ENCODE results near the gene CRX. TPM values are rescaled to one million over a fixed set of nuclear protein-coding genes. Genes with fewer than 3 reads are reported as not detected.
"Not testable (repeated sequence)": the region's sequence is repeated elsewhere in the genome, so short reads cannot be mapped to it uniquely, and the experiment has no call there.

The CRX gene
- total RNA-seq, 2 donors from 2014 or later, result 0.16 TPM; not detected in 1

GRCh38 chr19:47859838-47860237, 38.1 kb downstream of the CRX start:
- H3K36me3 Mint-ChIP-seq (ENCODE audit: low read depth); H3K4me3 Mint-ChIP-seq; H3K9me3 Mint-ChIP-seq; H3K4me1 Mint-ChIP-seq; H3K27ac Mint-ChIP-seq; ATAC-seq (replicated peaks): not testable (repeated sequence)
- peaks cover 12% of the 10 kb centered on the region for H3K27me3 Mint-ChIP-seq

- ATAC-seq (replicated peaks), result peak; percentile 16
- no peaks in the 10 kb centered on the region for H3K4me1 Mint-ChIP-seq
- H3K9me3 Mint-ChIP-seq, result no peaks in the 10 kb centered on the region
- H3K27me3 Mint-ChIP-seq, result peaks cover 15% of the 10 kb centered on the region
- H3K36me3 Mint-ChIP-seq (ENCODE audit: low read depth), result no peaks in the 10 kb centered on the region
- no peak overlapping the region for H3K4me3 Mint-ChIP-seq
- no peak overlapping the region for H3K27ac Mint-ChIP-seq
Observed at GRCh38 chr19:47860602-47861297, 39.0 kb downstream of the CRX start.

- Mint-ChIP-seq H3K9me3 (no peaks in the 10 kb centered on the region), H3K27me3 (peaks cover 12% of the 10 kb centered on the region), H3K4me3 (no peak overlapping the region), H3K36me3 (ENCODE audit: low read depth) (no peaks in the 10 kb centered on the region), H3K27ac (no peak overlapping the region), H3K4me1 (no peaks in the 10 kb centered on the region)
- ATAC-seq (replicated peaks), result no peak
Observed at GRCh38 chr19:47861630-47862029, 39.9 kb downstream of the CRX start.

- Mint-ChIP-seq H3K9me3 (no peaks in the 10 kb centered on the region), H3K36me3 (ENCODE audit: low read depth) (no peaks in the 10 kb centered on the region), H3K27me3 (peaks cover 12% of the 10 kb centered on the region), H3K27ac (no peak overlapping the region), H3K4me3 (no peak overlapping the region), H3K4me1 (no peaks in the 10 kb centered on the region)
- peak; percentile 98 for ATAC-seq (replicated peaks)
Observed at GRCh38 chr19:47863514-47863936, 41.8 kb downstream of the CRX start.

- no peak overlapping the region for H3K4me3 Mint-ChIP-seq
Observed at GRCh38 chr19:47865166-47865565, 43.4 kb downstream of the CRX start.

GRCh38 chr19:47878906-47879305, 57.2 kb downstream of the CRX start:
- H3K36me3 Mint-ChIP-seq (ENCODE audit: low read depth), result no peaks in the 10 kb centered on the region

More at GRCh38 chr19:47865166-47865565, 43.4 kb downstream of the CRX start:
- ATAC-seq (replicated peaks), result no peak
- Mint-ChIP-seq H3K36me3 (ENCODE audit: low read depth) (no peaks in the 10 kb centered on the region), H3K27me3 (peaks cover 12% of the 10 kb centered on the region), H3K9me3 (no peaks in the 10 kb centered on the region), H3K27ac (no peak overlapping the region), H3K4me1 (peaks cover 4% of the 10 kb centered on the region)

GRCh38 chr19:47879385-47879784, 57.6 kb downstream of the CRX start:
- H3K4me1 Mint-ChIP-seq; H3K27ac Mint-ChIP-seq; H3K4me3 Mint-ChIP-seq; ATAC-seq (replicated peaks); H3K36me3 Mint-ChIP-seq (ENCODE audit: low read depth); H3K9me3 Mint-ChIP-seq: not testable (repeated sequence)
- H3K27me3 Mint-ChIP-seq, result peaks cover 20% of the 10 kb centered on the region

More at GRCh38 chr19:47878906-47879305, 57.2 kb downstream of the CRX start:
- no peak overlapping the region for H3K4me3 Mint-ChIP-seq
- peaks cover 3% of the 10 kb centered on the region for H3K9me3 Mint-ChIP-seq
- H3K27ac Mint-ChIP-seq, result no peak overlapping the region
- ATAC-seq (replicated peaks), result no peak
- no peaks in the 10 kb centered on the region for H3K4me1 Mint-ChIP-seq
- peaks cover 20% of the 10 kb centered on the region for H3K27me3 Mint-ChIP-seq

GRCh38 chr19:47881757-47882156, 60.0 kb downstream of the CRX start:
- peaks cover 3% of the 10 kb centered on the region for H3K9me3 Mint-ChIP-seq
- no peak overlapping the region for H3K27ac Mint-ChIP-seq

GRCh38 chr19:47882890-47883289, 61.2 kb downstream of the CRX start:
- peaks cover 3% of the 10 kb centered on the region for H3K9me3 Mint-ChIP-seq

More at GRCh38 chr19:47881757-47882156, 60.0 kb downstream of the CRX start:
- Mint-ChIP-seq H3K4me1 (no peaks in the 10 kb centered on the region), H3K36me3 (ENCODE audit: low read depth) (no peaks in the 10 kb centered on the region), H3K27me3 (peaks cover 25% of the 10 kb centered on the region), H3K4me3 (no peak overlapping the region)
- no peak for ATAC-seq (replicated peaks)

GRCh38 chr19:47885067-47885463, 63.3 kb downstream of the CRX start:
- no peak for ATAC-seq (replicated peaks)
- H3K27ac Mint-ChIP-seq, result no peak overlapping the region
- no peaks in the 10 kb centered on the region for H3K36me3 Mint-ChIP-seq (ENCODE audit: low read depth)

More at GRCh38 chr19:47882890-47883289, 61.2 kb downstream of the CRX start:
- ATAC-seq (replicated peaks), result no peak
- no peak overlapping the region for H3K27ac Mint-ChIP-seq
- H3K36me3 Mint-ChIP-seq (ENCODE audit: low read depth), result no peaks in the 10 kb centered on the region
- H3K4me1 Mint-ChIP-seq, result no peaks in the 10 kb centered on the region
- peaks cover 29% of the 10 kb centered on the region for H3K27me3 Mint-ChIP-seq
- H3K4me3 Mint-ChIP-seq, result no peak overlapping the region

GRCh38 chr19:47886010-47886559, 64.3 kb downstream of the CRX start, which contains the start of gene SULT2A1:
TSS of gene SULT2A1 (minus strand) at chr19:47886315. CDS start at chr19:47886257, 58 bp downstream.
- Mint-ChIP-seq H3K9me3 (no peaks in the 10 kb centered on the region), H3K27ac (no peak within 1 kb of the TSS), H3K4me1 (no peaks in the 10 kb centered on the region), H3K4me3 (no peak within 1 kb of the TSS), H3K27me3 (peaks cover 25% of the 10 kb centered on the region), H3K36me3 (ENCODE audit: low read depth) (no peaks in the 10 kb centered on the region)
- no peak for ATAC-seq (replicated peaks)

More at GRCh38 chr19:47885067-47885463, 63.3 kb downstream of the CRX start:
- Mint-ChIP-seq H3K4me3 (no peak overlapping the region), H3K27me3 (peaks cover 25% of the 10 kb centered on the region), H3K9me3 (no peaks in the 10 kb centered on the region), H3K4me1 (no peaks in the 10 kb centered on the region)

- no peaks in the 10 kb centered on the region for H3K4me1 Mint-ChIP-seq
- H3K9me3 Mint-ChIP-seq, result peaks cover 3% of the 10 kb centered on the region
- H3K4me3 Mint-ChIP-seq, result no peak overlapping the region
- H3K27ac Mint-ChIP-seq, result no peak overlapping the region
- H3K36me3 Mint-ChIP-seq (ENCODE audit: low read depth), result no peaks in the 10 kb centered on the region
- H3K27me3 Mint-ChIP-seq, result peaks cover 5% of the 10 kb centered on the region
- ATAC-seq (replicated peaks), result no peak
Observed at GRCh38 chr19:47890865-47891621, 69.3 kb downstream of the CRX start.

GRCh38 chr19:47891622-47891922, 69.8 kb downstream of the CRX start:
- Mint-ChIP-seq H3K36me3 (ENCODE audit: low read depth) (no peaks in the 10 kb centered on the region), H3K4me1 (no peaks in the 10 kb centered on the region)

GRCh38 chr19:47891923-47892666, 70.4 kb downstream of the CRX start:
- ATAC-seq (replicated peaks), result no peak
- Mint-ChIP-seq H3K27me3 (peaks cover 4% of the 10 kb centered on the region), H3K4me3 (no peak overlapping the region), H3K4me1 (no peaks in the 10 kb centered on the region), H3K9me3 (peaks cover 3% of the 10 kb centered on the region), H3K36me3 (ENCODE audit: low read depth) (no peaks in the 10 kb centered on the region), H3K27ac (no peak overlapping the region)

More at GRCh38 chr19:47891622-47891922, 69.8 kb downstream of the CRX start:
- H3K27ac Mint-ChIP-seq, result no peak overlapping the region
- no peak for ATAC-seq (replicated peaks)
- no peak overlapping the region for H3K4me3 Mint-ChIP-seq
- peaks cover 3% of the 10 kb centered on the region for H3K9me3 Mint-ChIP-seq
- peaks cover 4% of the 10 kb centered on the region for H3K27me3 Mint-ChIP-seq
